GM19025 (cell line): Measurements from ENCODE around the gene SSRP1.

Experiments used
- ATAC-seq: cut with Tn5 transposase; IDR thresholded peaks from one replicate; pipeline ENCODE4 v1.9.1; 2021; ENCODE audit warnings: mild to moderate bottlenecking, low read depth, moderate library complexity; ENCODE audit not compliant: unreplicated experiment

Gene SSRP1

GRCh38 chr11:57320067-57320718, 15.5 kb downstream of the SSRP1 start:
- no peak for ATAC-seq

GRCh38 chr11:57318178-57318577, 17.5 kb downstream of the SSRP1 start:
- no peak for ATAC-seq

DNA sequence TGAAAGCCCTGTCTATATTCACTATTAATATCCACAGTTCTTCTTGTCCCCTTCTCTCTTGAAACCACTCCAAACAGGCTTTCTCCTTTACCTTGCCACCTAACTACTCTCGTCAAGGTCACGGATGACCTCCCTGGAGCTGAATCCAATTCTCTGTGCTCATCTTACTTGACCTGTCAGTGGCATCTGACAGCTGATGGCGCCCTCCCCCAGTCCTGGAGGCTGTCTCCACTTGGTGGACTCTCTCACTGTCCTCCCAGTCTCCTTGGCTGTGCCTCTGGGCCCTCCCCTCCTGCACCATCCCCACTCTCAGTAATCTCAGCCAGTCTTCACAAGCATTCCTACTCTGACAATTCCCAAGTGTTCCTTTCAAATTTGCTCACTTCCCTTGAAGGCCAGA, 19.7 kb downstream of the SSRP1 start:
- ATAC-seq, result no peak

DNA sequence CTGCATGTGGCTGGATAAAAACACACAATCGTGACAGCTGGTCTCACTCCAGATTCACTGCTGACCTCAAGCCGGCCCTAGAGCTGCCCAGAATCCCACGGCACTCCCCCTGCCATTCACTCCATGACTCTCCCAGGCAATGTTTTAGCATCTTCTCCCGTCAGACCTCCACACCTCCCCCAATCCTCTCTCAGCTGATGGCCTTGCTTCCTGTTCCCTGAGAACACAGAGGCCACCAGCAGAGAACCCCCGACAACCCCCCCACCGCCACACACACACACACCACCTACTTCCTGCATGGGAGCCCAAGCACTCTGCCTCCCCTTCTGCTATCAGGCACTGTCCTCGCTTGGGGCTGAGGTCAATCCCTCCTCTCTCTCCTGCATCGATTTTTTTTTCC, 20.2 kb downstream of the SSRP1 start:
- ATAC-seq, result no peak

DNA sequence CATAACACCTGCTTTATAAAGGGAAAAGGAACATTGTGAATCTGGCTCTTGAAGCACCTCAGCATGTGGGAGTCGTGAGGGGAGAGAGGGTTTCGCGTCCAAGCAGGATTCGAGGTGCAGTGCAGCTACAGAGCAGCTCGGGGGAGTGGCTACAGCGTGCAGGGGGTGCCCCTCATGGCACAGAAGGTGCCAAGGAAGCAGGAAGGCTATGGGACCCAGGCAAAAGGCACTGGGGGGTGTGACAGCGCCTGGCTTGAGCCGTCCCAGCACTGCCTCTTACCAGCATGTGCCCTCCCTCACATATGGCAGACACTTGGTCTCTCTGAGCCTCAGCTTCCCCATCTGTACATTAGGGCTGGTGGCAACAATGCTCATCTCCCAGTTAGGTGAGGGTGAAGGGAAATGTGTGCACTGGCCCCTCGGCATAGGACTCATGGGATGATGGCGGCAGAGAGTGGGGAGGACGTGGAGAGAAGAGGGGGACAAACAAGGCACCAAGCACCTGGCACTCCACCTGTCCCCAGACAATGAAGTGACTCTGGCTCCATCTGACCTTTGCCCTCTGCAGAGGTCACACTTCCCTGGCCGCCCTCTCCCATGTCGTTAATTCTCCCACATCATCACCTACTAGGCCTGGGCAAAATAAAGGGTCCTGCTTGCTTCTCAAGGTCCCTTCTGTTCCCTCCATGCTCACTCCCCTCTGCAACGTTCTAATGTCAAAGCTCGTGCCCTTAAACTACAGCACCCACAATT, 21.3 kb downstream of the SSRP1 start:
- ATAC-seq, result no peak

- ATAC-seq, result no peak
Observed at GRCh38 chr11:57313788-57314135, 21.9 kb downstream of the SSRP1 start.

DNA sequence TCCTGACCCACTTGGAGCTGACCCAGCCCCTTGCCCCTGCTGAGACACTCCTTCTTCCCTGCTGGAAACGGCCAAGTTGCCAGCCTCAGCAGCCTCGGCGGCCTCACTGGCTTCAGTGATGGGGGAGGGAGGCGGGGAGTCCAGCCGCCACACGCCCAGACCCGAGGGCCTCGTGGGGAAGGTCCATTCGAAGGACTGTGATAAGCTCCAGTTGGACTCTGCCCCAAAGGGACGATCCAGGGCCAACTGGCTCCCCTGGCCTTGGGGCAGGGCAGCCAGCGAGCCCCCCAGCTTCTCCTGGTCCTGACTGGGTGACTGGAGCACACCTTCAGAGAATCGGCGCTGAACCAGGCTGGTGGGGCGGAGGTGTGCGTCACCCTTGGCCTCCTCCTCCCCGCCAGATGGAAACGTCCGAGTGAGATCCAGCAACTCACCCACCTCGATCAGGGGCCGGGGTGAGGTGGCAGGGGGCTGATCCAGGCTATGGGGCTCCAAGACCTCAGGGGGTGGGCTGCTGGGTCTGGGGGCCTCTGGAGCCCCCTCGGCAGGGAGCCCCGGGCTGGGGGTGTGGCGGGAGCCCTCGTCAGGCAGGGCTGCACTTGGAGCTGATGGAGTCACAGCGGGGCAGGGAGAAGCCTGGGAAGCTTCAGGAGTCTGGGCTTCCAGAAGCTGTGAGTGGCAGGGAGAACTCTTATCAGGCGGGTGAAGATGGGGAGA, 22.5 kb downstream of the SSRP1 start:
- ATAC-seq, result no peak

GRCh38 chr11:57312511-57313021, 23.1 kb downstream of the SSRP1 start:
- ATAC-seq, result no peak

DNA sequence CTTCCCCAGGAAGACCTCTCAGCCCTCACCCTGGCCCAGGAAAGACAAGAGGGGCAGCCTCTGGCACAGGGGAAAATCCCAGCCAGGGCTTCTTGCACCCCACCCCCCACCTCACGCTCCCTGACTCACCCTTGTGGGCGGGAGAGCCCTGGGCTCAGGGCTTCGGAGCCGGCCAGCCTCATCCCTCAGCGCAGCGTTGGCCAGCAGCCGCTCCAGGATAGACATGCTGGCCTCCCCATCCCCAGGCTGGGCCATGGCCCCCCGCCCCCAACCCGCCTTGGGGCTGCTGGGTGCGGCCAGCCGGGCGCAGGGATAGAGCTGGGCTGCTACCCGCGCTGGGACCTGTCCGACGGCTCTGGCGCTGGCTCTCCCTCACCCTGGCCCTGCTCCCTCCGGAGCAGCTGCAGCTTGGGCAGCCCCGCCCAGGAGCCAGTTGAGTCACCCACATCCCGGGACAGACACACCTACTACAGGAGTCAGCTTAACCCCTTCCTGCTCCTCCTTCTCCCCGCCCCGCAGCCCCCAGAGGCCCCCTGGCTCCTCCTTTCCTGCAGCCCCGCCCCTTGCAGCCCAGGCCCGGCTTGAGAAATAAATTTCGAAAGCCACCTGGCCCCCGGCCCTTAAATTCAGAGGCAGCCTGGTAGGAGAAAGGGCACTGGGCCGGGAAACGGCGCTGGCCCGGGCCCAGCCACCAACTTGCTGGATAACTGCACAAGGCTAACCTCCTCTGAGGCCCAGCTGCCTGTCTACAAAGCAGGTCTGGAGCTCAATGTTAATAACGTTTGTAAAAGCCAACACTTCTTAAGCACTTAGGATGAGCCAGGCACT, 24.4 kb downstream of the SSRP1 start:
- peak; percentile 99 for ATAC-seq

GRCh38 chr11:57310630-57311086, 25.0 kb downstream of the SSRP1 start:
- ATAC-seq, result no peak

DNA sequence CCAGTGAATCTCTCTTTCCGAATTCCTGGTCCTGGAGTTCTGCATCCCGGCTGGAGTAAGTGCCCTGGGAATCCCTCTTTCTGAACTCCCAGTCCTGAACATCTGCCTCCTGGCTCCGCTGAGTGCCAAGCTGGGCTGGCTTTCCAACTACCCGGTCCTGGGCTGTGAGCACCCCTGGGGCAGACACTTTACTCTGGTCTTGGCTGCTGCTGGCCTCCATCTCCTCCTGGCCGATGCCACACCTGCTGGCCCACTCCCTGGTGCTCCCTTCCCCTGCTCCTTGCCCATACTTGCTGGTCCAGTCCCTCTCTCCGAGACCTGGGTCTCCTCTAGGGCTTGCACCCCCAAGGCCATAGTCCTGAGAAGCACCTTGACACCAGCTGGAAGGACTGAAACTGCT, 25.6 kb downstream of the SSRP1 start:
- no peak for ATAC-seq

DNA sequence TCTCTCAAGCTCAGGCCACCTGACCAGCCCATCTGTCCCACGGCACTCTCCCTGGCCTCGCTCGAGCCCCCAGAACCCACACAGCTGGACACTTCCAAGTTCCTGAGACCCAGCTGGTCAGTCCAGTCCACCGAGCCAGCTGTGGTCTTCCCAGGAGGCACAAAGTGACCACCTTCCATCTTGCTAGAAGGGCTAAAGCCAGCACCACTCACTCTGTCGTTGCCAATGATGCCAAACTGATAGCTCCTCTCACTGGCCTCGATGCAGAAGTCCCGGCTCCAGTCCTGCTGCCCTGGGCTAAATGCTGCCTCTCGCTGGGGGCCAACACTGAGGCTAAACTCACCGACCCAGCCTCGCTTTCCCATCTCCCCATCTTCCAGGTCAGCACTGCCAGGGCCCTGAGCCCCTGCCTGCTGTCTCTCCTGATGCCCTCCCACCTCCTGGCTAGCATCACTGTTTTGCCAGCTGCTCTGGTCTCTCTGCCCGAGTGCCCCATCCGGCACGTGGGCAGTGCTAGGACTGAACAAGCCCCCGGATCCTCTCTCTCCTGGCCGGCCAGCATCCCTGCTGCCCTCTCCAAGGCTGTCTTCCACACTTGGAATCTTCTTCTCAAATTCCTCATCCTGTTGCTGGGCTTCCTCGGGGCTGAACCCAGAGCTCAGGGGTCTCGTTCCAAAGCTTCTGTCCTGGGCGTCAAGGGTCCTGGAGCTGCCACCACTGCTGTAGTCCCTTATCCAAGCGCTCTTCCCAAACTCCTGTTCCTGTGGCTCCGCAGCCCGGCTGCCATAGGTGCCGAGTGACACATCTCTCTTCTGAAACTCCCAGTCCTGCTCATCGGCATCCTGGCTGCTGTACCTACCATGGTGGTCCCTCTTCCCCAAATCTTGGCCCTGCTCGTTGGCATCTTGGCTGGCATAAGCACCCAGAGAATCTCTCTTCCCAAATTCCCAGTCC, 26.3 kb downstream of the SSRP1 start:
- no peak for ATAC-seq

DNA sequence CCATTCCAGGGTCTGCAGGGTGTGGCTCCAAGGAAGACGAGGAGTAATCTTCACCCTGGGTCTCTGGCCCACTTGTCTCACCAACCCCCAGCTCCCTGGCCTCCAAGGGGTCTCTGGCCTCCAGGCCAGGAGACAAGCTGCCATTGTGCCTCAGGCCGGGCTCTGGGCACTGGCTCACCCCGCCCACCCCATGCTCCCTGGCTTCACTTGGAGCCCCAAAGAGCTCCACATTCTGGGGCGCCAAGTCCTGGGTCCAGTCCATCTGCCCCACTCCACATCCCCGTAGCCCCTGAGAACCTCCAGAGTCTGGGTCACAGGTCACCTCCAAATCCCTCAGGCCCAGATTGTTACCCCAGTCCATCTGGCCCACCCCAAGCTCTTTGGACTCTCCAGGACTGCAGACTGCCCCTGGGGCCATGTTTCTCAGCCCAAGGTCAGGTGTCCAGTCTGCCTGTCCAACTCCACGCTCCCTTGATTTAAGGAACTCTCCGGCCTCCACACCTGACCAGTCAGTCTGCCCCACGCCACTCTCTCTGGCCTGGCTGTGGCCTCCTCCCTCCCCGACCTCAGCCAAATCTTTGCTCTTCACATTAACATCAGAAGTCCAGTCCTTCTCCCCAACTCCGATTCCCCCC, 27.1 kb downstream of the SSRP1 start:
- ATAC-seq, result no peak

DNA sequence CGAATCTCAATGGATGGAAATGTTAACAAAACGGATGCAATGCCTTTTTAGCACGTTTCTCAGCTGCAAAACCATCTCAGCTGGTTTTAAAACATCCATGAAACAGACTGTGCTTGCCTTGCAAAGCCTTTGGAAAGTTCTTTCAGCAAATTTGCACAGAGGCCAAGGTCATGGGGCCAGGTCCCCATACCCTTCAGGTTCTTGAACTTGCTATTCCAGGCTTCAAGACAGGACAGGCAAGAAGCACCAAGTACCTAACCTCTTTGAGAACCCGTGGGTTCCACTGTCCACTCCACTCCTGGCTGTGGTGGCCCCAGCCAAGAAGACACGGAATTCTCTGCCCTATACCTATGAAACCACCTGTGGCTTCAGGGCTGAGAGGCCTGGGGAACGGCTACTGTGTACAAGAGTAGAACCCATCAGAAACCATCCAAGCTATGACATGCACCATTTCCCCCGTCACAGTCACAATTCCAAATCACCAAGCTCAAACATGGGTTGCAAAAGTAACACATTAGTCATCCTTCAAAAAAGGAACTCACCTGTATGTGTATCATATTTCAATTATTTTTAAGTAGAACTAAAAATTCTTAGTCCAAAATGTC, 27.9 kb downstream of the SSRP1 start:
- no peak for ATAC-seq

- no peak for ATAC-seq
Observed at GRCh38 chr11:57306940-57307565, 28.6 kb downstream of the SSRP1 start.

DNA sequence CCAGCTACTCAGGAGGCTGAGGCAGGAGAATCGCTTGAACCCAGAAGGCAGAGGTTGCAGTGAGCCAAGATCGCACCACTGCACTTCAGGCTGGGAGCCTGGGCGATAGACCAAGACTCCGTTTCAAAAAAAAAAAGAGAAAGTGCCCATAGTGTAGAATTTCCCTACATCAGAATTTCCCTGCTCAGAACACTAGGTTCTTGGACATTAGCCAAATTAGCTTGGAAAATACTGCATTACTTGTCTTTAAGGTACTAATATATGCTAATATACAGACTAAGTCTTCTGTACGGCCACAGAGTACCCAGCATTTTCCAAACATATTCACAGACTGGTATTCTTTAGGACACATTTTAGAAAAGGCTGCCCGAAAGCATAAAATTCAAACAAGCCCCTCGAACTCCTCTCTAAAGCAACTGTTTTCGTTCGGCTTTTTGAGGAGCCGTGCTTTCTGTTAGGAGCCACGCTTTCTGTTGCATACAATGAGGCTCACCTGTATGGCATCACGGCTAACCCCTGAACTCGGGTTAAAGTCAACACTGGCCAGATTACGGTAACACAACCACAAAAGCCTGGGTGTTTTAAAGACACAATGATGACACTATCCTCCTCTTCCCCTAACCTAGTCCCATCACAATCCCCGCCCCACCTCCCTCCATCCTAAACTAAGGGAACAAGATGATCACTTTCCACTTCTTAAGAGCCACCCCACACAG, 29.4 kb downstream of the SSRP1 start:
- no peak for ATAC-seq

- no peak for ATAC-seq
Observed at GRCh38 chr11:57305523-57305922, 30.2 kb downstream of the SSRP1 start.
